Femur (tissue), 1 donor: ENCODE measurements around the gene ZNF574.

Source experiments
- DNase-seq: peaks from one replicate; pipeline ENCODE4 v3.0.0-alpha.2; 2017

ZNF574 gene

DNA sequence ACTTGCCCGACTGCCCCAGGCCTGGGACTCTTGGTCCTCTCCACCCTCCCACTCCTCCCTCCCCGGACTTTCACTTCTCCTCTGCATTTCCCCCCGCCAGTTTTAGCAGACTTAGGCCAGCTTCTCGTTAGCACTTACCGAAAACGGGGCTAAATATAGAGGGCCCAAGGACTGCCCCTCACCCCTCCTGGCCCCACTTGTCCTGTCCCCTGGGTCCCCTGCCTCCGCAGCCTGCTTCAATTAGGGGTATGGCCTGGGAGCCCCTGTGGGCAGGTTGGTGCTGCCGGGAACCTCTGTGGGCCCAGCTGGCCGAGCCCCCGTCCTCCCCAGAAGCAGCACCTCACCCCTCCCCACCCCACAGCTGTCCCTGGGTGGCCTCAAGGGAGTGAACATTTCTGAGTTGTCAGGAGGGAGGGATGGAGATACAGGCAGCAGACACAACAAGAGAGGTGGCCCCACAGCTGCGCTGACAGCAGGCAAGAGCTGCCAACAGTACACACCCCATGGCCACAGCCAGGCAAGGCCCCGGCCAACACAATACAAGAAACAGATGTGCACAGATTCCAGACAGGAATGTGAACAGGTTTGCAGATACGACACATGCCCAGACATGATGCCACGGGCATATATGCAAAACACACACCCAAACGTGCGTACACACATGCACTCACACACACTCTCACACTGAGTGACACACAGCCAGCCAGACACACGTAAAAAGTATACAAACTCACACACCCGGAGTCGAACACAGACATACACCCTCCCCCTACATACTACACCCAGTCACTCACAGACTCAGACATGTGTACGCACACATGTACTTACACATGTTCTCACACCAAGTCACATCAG is 53.7 kb downstream of the ZNF574 start:
- DNase-seq: peak; percentile 64

GRCh38 chr19:42130254-42130573 is 54.2 kb downstream of the ZNF574 start:
- DNase-seq: no peak
